GM21723 (cell line): ENCODE measurements around the gene FN1.

Source experiments
- ATAC-seq: cut with Tn5 transposase; IDR thresholded peaks from one replicate; pipeline ENCODE4 v1.9.1; 2021; ENCODE audit warnings: mild to moderate bottlenecking, moderate library complexity; ENCODE audit not compliant: unreplicated experiment

FN1 gene

GRCh38 chr2:215442401-215442787 lies 6.5 kb upstream of the FN1 start:
- ATAC-seq: no peak

GRCh38 chr2:215441560-215442400 lies 5.9 kb upstream of the FN1 start:
- no peak for ATAC-seq

DNA sequence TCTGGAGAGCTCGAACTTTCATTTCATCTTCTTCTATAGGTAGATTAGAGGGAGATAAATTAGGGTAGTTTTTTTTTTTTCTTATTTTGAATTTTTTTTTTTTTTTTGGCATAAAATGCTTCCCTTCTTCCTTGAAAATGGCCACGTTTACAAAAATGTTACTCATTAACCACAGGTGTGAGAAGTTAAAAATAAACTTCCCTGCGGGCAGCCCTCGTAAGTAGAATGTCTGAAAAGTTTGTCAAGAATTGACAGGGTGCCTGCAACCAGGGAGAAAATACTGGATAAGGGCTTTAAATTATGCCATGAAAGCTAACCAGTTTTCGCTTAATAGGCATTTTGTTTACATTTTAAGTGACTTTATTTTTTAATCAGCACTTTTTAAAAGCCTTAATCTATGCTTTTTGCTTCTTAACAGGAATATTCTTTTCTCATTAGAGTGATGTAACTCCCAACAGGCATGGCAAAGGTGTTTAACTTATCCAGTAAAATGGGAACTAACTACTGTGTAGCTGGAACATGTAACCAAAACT lies 4.2 kb upstream of the FN1 start:
- ATAC-seq: no peak

DNA sequence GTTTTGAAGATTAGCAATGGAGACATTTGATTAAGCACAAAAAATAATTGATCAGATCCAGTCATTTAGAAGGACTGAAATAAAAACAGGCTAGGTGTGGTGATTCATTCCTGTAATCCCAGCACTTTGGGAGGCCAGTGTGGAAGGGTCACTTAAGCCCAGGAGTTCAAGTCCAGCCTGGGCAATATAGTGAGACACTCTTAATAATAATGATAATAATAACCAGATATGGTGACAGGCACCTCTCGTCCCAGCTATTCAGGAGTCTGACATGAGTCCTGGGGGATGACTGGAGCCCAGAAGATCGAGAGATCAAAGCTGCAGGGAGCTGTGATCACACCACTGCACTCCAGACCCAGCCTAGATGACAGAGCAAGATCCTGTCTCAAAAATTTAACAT lies 3.5 kb upstream of the FN1 start:
- no peak for ATAC-seq

DNA sequence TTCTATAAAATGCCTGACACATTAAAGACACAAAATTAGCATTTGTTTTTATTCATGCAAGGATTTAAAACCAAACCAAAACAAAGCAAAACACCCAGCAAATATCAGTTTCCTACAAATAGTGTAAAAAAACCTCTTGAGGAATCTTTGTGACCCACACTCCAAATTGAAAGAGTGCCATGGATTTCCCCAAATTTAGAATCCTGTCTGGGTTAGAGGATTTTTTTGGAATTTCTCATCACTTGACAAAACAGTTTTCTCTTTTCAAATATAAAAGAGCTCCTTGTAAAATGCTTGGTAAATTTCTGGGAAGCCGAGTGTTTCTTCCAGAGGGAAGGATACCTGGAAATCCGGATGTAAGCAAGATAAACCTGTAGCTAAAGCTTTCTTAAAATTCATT lies 1.7 kb upstream of the FN1 start:
- no peak for ATAC-seq

GRCh38 chr2:215436705-215437565 lies 1.1 kb upstream of the FN1 start:
- ATAC-seq: peak; percentile 47

DNA sequence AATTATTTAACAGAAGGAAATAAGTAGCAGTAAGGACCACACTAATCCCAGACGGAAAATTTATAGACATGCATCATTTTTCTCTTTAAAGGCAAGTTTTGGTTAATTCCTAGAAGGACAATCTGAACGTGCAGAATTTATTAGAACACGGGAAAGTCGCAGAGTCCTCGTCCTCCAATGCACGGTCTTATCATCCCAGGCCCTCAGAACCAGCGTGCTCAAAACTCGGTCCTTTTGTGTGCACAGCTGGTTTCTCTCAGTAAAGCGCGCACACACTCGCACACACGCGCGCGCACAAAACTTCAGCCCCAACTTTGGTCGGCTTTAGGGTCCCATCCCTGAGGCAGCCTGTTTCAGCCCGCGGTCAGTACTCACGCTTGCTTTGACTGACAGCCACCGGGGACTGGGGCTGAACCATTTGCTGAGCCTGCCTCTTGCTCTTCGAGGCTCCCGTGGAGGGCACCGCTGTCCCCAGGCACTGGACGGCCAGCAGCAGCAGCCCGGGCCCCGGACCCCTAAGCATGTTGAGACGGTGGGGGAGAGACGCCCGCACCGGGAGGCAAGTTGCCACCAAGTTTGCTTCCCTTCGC lies 493 bp downstream of the FN1 start:
- ATAC-seq: peak; percentile 18

DNA sequence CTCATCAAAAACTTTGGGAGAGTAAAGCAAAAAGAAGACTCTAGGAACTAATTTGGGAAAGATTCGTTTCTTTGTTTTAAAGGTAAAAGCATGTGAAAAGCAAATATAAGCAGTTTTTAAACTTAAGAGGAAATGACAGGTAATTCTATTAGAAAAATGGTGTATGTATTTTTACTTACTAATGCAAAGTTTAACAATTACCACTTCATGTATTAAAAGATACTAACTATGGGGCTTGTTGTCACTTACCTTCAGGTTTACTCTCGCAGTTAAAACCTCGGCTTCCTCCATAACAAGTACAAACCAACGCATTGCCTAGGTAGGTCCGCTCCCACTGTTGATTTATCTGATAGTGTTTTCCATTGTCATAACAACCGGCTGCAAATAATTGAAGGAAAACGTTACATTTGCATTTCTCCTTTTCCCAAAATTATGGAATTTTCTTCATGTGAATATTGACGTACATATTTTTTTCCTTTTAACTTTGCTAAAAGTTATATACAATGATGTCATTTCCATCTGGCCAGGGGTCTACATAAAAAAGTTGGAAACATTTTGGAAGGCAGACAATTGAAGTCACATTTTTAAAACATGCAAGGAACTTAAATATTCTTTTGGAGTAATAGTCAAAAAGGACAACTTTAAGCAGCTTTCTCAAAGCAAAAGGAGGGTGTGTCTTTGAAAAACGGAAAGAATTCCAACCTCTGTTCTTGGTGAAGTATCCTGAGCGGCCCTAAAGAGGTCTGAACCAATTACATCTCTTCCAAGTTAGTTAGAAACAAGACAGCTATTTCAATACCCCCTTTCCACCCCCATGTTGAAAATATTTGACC lies 1.2 kb downstream of the FN1 start:
- ATAC-seq: no peak

DNA sequence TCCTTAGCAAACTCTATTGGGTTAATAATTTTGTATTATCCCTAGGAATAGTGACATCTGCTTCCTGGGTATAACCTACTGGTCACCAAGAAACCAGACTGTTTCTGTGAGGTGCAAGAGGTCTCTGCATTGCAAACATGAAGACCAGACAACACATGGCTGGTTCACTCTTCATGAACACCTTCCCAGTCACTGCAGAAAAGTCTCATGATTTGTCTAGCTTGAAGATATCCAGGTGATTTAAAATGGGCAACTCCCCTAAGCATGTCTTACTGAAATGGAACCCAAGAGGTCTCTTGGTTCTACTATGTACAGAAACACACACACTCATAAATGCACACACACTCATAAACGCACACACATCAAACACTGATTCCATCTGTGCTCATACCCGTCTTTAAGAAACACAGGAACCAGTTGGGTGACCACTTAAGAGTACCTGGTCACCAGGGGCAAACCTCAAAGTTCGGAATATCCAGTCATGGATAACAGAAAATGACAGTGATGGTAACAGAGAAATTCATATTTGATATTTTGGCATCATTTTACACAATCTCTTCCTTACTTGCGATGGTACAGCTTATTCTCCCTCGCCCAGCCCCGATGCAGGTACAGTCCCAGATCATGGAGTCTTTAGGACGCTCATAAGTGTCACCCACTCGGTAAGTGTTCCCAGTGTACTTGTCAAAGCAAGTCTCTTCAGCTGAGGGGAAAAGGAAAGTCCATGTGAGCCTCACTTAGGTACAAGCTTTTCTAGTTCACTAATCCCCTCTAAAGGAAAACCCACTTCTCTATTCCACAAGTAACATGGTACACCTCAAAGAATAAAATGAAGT lies 2.9 kb downstream of the FN1 start:
- ATAC-seq: no peak

- no peak for ATAC-seq
These were observed 3.8 kb downstream of the FN1 start for GRCh38 chr2:215431778-215432758.

GRCh38 chr2:215431290-215431689 lies 4.6 kb downstream of the FN1 start:
- ATAC-seq: no peak

DNA sequence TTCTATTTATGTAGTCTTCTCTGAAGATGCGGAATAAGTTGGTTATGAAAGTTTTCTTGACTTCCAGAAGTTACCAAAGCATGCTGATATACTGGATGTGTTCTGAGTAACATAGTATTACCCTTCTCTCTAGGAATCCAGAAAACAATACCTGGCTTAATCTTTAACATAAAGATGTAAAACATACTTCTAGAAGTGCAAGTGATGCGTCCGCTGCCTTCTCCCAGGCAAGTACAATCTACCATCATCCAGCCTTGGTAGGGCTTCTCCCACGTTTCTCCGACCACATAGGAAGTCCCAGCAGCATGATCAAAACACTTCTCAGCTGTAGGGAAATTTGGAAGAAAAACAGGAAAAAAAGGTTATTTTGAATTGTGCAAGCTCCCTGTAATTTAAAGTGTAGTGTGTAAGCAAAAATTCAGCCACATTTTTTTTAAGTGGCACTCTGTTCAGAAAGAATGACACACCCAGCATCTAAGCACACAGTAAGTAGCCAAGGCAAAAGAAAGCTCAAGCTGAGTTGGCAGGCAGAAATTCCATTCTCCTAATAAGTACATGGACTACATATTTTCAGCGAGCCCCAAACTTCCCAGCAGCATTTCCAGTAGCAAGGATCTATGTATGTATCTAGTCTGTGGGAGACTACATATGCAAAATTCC lies 5.2 kb downstream of the FN1 start:
- no peak for ATAC-seq

GRCh38 chr2:215429424-215429823 lies 6.4 kb downstream of the FN1 start:
- no peak for ATAC-seq

DNA sequence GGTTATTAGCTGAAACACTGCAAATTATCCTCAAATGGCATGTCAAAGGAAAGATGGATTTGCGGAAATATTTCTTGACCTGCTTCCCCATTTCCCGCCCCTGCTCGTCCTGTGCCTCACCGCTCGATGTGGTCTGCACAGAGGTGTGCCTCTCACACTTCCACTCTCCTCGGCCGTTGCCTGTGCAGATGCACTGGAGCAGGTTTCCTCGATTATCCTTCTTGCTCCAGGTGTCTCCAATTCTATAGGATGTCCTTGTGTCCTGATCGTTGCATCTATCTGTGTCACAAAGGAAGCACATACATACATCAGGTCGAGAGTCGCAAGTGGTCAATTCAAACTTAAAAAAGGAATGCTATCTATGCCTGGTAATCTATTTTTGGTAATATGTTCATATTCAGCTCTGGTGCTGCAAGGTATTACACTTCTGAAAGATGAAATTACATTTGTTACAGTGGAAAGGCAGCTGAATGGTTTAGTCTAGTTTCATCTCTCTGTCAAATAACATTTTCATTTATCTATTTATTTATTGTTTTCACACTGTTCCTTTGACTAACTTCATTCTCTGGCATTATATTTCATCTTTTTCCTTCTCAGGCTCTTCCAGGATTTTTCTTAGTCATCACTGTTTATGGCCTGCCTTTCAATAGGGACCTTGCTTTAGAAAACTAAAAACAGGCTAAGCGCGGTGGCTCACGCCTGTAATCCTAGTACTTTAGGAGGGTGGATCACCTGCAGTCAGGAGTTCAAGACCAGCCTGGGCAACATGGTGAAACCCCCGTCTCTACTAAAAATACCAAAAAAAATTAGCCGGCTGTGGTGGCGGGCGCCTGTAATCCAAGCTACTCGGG lies 7.6 kb downstream of the FN1 start:
- ATAC-seq: no peak

- no peak for ATAC-seq
These were observed 8.3 kb downstream of the FN1 start for GRCh38 chr2:215427585-215427984.

DNA sequence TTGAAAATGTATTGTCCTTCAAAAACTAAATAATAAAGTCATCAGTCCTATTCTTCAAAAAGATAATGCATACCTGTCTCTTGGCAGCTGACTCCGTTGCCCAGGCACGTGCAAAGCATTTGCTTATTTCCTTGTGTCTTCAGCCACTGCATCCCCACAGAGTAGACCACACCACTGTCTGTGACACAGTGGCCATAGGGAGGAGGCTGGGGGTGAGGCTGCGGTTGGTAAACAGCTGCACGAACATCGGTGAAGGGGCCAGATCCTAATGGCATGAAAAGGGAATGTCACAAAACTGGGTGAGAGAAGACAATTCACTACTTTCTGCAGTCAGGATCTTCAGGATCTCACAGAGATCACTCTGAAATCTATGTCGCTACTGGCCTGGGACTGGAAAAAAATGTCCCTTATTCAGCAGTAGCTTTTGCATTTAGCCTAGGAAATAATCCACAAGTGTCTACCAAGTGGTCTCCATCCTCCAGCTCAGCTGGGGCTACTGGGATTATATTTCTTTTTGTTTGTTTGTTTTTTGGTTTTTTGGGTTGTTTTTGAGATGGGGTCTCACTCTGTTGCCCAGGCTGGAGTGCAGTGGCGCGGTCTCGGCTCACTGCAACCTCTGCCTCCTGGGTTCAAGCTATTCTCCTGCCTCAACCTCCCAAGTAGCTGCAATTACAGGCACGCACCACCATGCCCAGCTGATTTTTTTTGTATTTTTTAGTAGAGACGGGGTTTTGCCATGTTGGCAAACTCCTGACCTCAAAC lies 10.7 kb downstream of the FN1 start:
- ATAC-seq: no peak
